HG03039 (cell line): ENCODE data around the gene CTAG1A.
"Not testable (repeated sequence)": the region's sequence is repeated elsewhere in the genome, so short reads cannot be mapped to it uniquely, and the experiment has no call there.

ENCODE experiments used
- ATAC-seq: cut with Tn5 transposase; IDR thresholded peaks from one replicate; pipeline ENCODE4 v1.9.1; 2021; ENCODE audit warnings: mild to moderate bottlenecking, moderate library complexity; ENCODE audit not compliant: unreplicated experiment

The CTAG1A gene

GRCh38 chrX:154584585-154585183, at the start of gene CTAG1A:
TSS of gene CTAG1A (plus strand) at chrX:154585133. CDS start at chrX:154585207, 74 bp downstream.
- not testable (repeated sequence) for ATAC-seq

GRCh38 chrX:154535892-154536291, 49.0 kb upstream of the CTAG1A start:
- ATAC-seq: no peak

- ATAC-seq: no peak
These were observed 45.9 kb upstream of the CTAG1A start for GRCh38 chrX:154539077-154539476.

GRCh38 chrX:154540365-154540764, 44.6 kb upstream of the CTAG1A start:
- ATAC-seq: not testable (repeated sequence)

- ATAC-seq: no peak
These were observed 43.9 kb upstream of the CTAG1A start for GRCh38 chrX:154540897-154541535.

- ATAC-seq: no peak
These were observed 43.4 kb upstream of the CTAG1A start for GRCh38 chrX:154541589-154541895.

GRCh38 chrX:154541896-154542722, 42.8 kb upstream of the CTAG1A start:
- no peak for ATAC-seq

- no peak for ATAC-seq
These were observed 42.1 kb upstream of the CTAG1A start for GRCh38 chrX:154542723-154543424.

- no peak for ATAC-seq
These were observed 39.2 kb upstream of the CTAG1A start for GRCh38 chrX:154545673-154546274.

GRCh38 chrX:154546354-154547244, 38.3 kb upstream of the CTAG1A start, which contains the start of gene G6PD:
TSS of gene G6PD (minus strand) at chrX:154546846. CDS start at chrX:154546155, 691 bp downstream.
- ATAC-seq: peak; percentile 44

GRCh38 chrX:154547245-154548027, 37.5 kb upstream of the CTAG1A start, which contains the start of gene IKBKG:
TSS of gene IKBKG (plus strand) at chrX:154547620. CDS start at chrX:154552003, 4,383 bp downstream.
- ATAC-seq: peak; percentile 85

GRCh38 chrX:154548028-154548316, 37.0 kb upstream of the CTAG1A start:
- no peak for ATAC-seq

GRCh38 chrX:154549766-154550165, 35.2 kb upstream of the CTAG1A start:
- no peak for ATAC-seq

GRCh38 chrX:154552112-154552806, 32.7 kb upstream of the CTAG1A start:
- ATAC-seq: not testable (repeated sequence)

- ATAC-seq: not testable (repeated sequence)
These were observed 26.8 kb upstream of the CTAG1A start for GRCh38 chrX:154558060-154558690.

- not testable (repeated sequence) for ATAC-seq
These were observed 26.0 kb upstream of the CTAG1A start for GRCh38 chrX:154558896-154559295.

GRCh38 chrX:154560326-154560725, 24.6 kb upstream of the CTAG1A start:
- not testable (repeated sequence) for ATAC-seq

GRCh38 chrX:154562295-154562694, 22.6 kb upstream of the CTAG1A start:
- not testable (repeated sequence) for ATAC-seq
